ENCODE measurements around the gene NABP1.

DNA sequence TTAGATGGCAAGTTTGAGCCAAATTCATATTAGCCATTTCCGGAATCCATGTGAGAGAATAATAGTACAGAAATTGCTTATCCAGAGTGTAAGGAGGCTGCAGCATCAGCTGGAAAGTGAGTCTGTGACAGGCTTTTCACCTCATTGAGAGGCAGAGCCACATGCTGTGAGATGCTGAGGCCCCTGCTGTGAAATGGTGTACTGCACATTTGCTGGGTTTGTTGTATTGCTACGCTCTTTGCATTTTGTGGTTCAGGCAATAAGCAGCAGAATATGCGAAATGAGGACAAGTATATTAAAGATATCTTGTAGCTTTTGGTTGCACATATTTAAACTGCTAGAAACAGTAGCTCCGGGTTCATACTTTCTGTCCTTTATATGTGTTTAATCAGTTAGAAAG is 37.0 kb downstream of the NABP1 start:
- TF ChIP-seq, protein P1, sequence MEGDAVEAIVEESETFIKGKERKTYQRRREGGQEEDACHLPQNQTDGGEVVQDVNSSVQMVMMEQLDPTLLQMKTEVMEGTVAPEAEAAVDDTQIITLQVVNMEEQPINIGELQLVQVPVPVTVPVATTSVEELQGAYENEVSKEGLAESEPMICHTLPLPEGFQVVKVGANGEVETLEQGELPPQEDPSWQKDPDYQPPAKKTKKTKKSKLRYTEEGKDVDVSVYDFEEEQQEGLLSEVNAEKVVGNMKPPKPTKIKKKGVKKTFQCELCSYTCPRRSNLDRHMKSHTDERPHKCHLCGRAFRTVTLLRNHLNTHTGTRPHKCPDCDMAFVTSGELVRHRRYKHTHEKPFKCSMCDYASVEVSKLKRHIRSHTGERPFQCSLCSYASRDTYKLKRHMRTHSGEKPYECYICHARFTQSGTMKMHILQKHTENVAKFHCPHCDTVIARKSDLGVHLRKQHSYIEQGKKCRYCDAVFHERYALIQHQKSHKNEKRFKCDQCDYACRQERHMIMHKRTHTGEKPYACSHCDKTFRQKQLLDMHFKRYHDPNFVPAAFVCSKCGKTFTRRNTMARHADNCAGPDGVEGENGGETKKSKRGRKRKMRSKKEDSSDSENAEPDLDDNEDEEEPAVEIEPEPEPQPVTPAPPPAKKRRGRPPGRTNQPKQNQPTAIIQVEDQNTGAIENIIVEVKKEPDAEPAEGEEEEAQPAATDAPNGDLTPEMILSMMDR (IDR thresholded peaks at IDR 0.05; ENCODE audit: low read depth, low read length, missing input control), result no peak
- TF ChIP-seq FOXA1 (IDR thresholded peaks at IDR 0.05) (no peak), YY1 (IDR thresholded peaks at IDR 0.05) (no peak), TAF1 (conservative IDR thresholded peaks at IDR 0.05) (no peak), GABPA (IDR thresholded peaks at IDR 0.05 in 1 of 2, conservative IDR thresholded peaks at IDR 0.05 in 1 of 2) (no peak), JUND (IDR thresholded peaks at IDR 0.05) (no peak), SP1 (IDR thresholded peaks at IDR 0.05) (no peak)
- TF ChIP-seq, protein P2, sequence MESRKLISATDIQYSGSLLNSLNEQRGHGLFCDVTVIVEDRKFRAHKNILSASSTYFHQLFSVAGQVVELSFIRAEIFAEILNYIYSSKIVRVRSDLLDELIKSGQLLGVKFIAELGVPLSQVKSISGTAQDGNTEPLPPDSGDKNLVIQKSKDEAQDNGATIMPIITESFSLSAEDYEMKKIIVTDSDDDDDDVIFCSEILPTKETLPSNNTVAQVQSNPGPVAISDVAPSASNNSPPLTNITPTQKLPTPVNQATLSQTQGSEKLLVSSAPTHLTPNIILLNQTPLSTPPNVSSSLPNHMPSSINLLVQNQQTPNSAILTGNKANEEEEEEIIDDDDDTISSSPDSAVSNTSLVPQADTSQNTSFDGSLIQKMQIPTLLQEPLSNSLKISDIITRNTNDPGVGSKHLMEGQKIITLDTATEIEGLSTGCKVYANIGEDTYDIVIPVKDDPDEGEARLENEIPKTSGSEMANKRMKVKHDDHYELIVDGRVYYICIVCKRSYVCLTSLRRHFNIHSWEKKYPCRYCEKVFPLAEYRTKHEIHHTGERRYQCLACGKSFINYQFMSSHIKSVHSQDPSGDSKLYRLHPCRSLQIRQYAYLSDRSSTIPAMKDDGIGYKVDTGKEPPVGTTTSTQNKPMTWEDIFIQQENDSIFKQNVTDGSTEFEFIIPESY (IDR thresholded peaks at IDR 0.05), result no peak
- TF ChIP-seq, protein P3, sequence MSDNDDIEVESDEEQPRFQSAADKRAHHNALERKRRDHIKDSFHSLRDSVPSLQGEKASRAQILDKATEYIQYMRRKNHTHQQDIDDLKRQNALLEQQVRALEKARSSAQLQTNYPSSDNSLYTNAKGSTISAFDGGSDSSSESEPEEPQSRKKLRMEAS (IDR thresholded peaks at IDR 0.05), result no peak
